Endodermal cell (in vitro differentiated cells): Measurements from ENCODE around the gene MRPS22. TPM values are rescaled to one million over a fixed set of nuclear protein-coding genes. Genes with fewer than 3 reads are reported as not detected.

Source experiments
- DNase-seq: peaks from one replicate; pipeline ENCODE4 v3.0.0-alpha.2; 2017
- H3K27ac ChIP-seq: 2 replicates; pipeline ENCODE4 v1.5.1; 2013; ENCODE audit warnings: mild to moderate bottlenecking, low read depth, low read length, moderate library complexity
- H3K27me3 ChIP-seq: 2 replicates; pipeline ENCODE4 v1.6.1; 2013; ENCODE audit warnings: mild to moderate bottlenecking, low read length, moderate library complexity; ENCODE audit not compliant: insufficient read depth, control insufficient read depth, poor library complexity, severe bottlenecking
- H3K36me3 ChIP-seq: 2 replicates; pipeline ENCODE4 v1.7.0; 2013; ENCODE audit warnings: mild to moderate bottlenecking, low read length, moderate library complexity; ENCODE audit not compliant: control insufficient read depth, insufficient read depth
- H3K4me1 ChIP-seq: one replicate; pipeline ENCODE4 v1.7.0; 2013; ENCODE audit warnings: low read length; ENCODE audit not compliant: control insufficient read depth, insufficient read depth
- H3K4me3 ChIP-seq: 2 replicates; pipeline ENCODE4 v1.5.1; 2013; ENCODE audit warnings: mild to moderate bottlenecking, low read length, moderate library complexity
- H3K9ac ChIP-seq: 2 replicates; pipeline ENCODE4 v1.6.1; 2013; ENCODE audit warnings: mild to moderate bottlenecking, low read length, moderate library complexity; ENCODE audit not compliant: poor library complexity, severe bottlenecking; ENCODE audit errors: extremely low read depth
- H3K9me3 ChIP-seq: 2 replicates; pipeline ENCODE4 v1.6.1; 2013; ENCODE audit warnings: mild to moderate bottlenecking, low read length, moderate library complexity; ENCODE audit not compliant: control insufficient read depth
- H3K27ac Mint-ChIP-seq: 2 replicates; pipeline ENCODE4 v1.8.0; 2020; ENCODE audit warnings: mixed read lengths
- H3K27me3 Mint-ChIP-seq: 2 replicates; pipeline ENCODE4 v1.8.0; 2021; ENCODE audit warnings: mild to moderate bottlenecking, mixed read lengths; ENCODE audit not compliant: insufficient read depth
- H3K36me3 Mint-ChIP-seq: 2 replicates; pipeline ENCODE4 v1.8.0; 2020; ENCODE audit warnings: low read depth, mixed read lengths
- H3K4me1 Mint-ChIP-seq: 2 replicates; pipeline ENCODE4 v1.8.0; 2020; ENCODE audit warnings: mixed read lengths
- H3K4me3 Mint-ChIP-seq: 2 replicates; pipeline ENCODE4 v1.8.0; 2020; ENCODE audit warnings: mild to moderate bottlenecking, moderate library complexity, mixed read lengths
- H3K9me3 Mint-ChIP-seq: 2 replicates; pipeline ENCODE4 v1.8.0; 2020; ENCODE audit warnings: mild to moderate bottlenecking, mixed read lengths
- CTCF ChIP-seq: fragments of 200-600 bp; sonication (generic); conservative IDR thresholded peaks from 2 replicates; pipeline ENCODE4 v1.5.0; 2021; ENCODE audit warnings: antibody characterized with exemption, mild to moderate bottlenecking
- WGBS, 2 experiments: methylation state at CpG; one replicate each; pipeline versions ENCODE4 v1.1.5 to v1.1.7; 2013; ENCODE audit warnings: missing lambda C conversion rate in 2 of 2, mixed read lengths in 1 of 2; ENCODE audit not compliant: insufficient coverage in 1 of 2, insufficient read length in 1 of 2; 5-methylcytosine and 5-hydroxymethylcytosine counted together
- total RNA-seq, 2 donors: library from RNA; stranded (reverse); fragmentation: NEBNext Ultra II Directional in 1 of 2; extraction: Animal tissue kit (Norgen Biotek cat#: 25700) in 1 of 2; gene quantifications; 2 replicates in 1 of 2; 3 replicates in 1 of 2; pipeline ENCODE4 v1.2.1, GENCODE V29; 2021

Gene MRPS22
- total RNA-seq, 2 donors from 2014 or later: 34.8 to 38.7 TPM

DNA sequence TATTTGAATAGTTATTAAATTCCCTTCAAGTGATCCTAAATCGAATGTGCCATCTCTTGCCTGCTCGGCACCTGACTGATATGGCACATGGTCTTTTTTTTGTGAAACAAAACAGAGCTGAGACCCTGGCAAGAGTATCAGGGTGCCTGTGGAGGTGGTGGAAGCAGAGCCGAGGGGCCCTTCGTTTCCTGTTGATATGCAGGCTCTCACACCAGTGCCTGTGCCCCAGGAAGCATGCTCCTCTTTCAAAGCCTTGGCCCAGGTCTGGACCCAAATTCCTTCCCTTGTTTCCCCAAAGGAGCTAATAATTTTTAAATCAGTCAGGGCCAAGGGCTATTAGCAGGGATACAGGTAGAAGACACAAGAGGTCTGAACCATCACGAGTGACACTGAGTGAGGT lies 21.5 kb upstream of the MRPS22 start:
- Histone ChIP-seq H3K36me3 (no peaks in the 10 kb centered on the region), H3K9me3 (no peaks in the 10 kb centered on the region), H3K27me3 (peaks cover 7% of the 10 kb centered on the region), H3K27ac (no peak overlapping the region), H3K4me1 (no peaks in the 10 kb centered on the region), H3K4me3 (no peak overlapping the region), H3K9ac (no peak overlapping the region)
- Mint-ChIP-seq H3K4me3 (no peak overlapping the region), H3K4me1 (no peaks in the 10 kb centered on the region), H3K36me3 (no peaks in the 10 kb centered on the region), H3K27me3 (peaks cover 42% of the 10 kb centered on the region), H3K9me3 (no peaks in the 10 kb centered on the region), H3K27ac (no peak overlapping the region)
- WGBS, 2 experiments: 82 to 93% methylated on average over 3 to 5 of the region's 5 CpGs
- DNase-seq: no peak
- TF ChIP-seq CTCF: no peak

DNA sequence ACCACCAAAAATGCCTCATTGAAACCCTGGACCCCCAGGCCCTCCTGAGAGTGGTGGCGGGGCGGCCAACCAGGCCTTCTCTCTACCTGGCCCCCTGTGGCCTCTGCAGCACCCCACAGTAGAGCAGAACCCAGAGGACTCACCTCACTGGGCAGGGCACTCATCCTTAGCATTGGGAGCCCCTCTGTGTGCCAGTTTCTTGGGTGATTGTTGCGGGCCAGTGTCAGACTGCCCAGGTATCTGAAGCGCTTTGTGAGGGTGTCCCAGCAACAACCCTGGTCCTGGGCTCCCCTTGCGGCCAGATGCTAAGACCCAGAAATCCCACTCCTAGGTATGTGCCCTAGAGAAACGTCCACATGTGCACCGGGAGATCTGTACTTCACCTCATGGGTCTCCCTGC lies 20.7 kb upstream of the MRPS22 start:
- Histone ChIP-seq H3K36me3 (no peaks in the 10 kb centered on the region), H3K4me3 (no peak overlapping the region), H3K9ac (no peak overlapping the region), H3K27ac (no peak overlapping the region), H3K27me3 (peaks cover 11% of the 10 kb centered on the region), H3K9me3 (no peaks in the 10 kb centered on the region), H3K4me1 (no peaks in the 10 kb centered on the region)
- 59 to 81% methylated on average over 3 to 7 of the region's 7 CpGs for WGBS, 2 experiments
- Mint-ChIP-seq H3K4me3 (no peak overlapping the region), H3K27ac (no peak overlapping the region), H3K9me3 (no peaks in the 10 kb centered on the region), H3K27me3 (peaks cover 43% of the 10 kb centered on the region), H3K4me1 (no peaks in the 10 kb centered on the region), H3K36me3 (no peaks in the 10 kb centered on the region)
- no peak for TF ChIP-seq CTCF
- DNase-seq: no peak

DNA sequence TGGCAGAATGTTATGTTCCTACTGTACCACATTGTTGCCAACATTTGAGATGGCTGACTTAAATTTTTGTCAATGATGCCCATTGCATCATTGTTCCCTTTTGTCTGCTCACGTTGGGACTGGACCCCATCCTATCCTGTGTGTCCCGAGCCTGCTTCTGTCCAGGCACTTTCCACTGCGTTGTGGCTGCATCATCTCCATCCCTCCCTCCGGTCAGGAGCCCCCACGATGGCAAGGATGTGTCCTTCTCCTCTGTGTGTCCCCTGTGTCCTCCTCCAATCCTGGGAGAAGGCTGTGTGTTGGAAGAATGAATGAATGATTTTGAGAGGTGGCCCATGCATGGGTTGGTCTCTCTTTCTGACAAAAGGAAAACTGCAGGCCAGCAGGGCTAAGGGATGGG lies 19.4 kb upstream of the MRPS22 start:
- H3K27ac Mint-ChIP-seq: no peak overlapping the region
- WGBS, 2 experiments: 66 to 81% methylated on average over 2 to 5 of the region's 5 CpGs
- Histone ChIP-seq H3K36me3 (no peaks in the 10 kb centered on the region), H3K9ac (no peak overlapping the region), H3K27me3 (peaks cover 22% of the 10 kb centered on the region), H3K4me1 (no peaks in the 10 kb centered on the region), H3K27ac (no peak overlapping the region), H3K4me3 (no peak overlapping the region), H3K9me3 (no peaks in the 10 kb centered on the region)
- H3K4me1 Mint-ChIP-seq: peaks cover under 1% of the 10 kb centered on the region
- TF ChIP-seq CTCF: no peak
- H3K27me3 Mint-ChIP-seq: peaks cover 46% of the 10 kb centered on the region
- no peak for DNase-seq
- H3K9me3 Mint-ChIP-seq: no peaks in the 10 kb centered on the region
- no peaks in the 10 kb centered on the region for H3K36me3 Mint-ChIP-seq
- no peak overlapping the region for H3K4me3 Mint-ChIP-seq
